Heart left ventricle (tissue), 13 donors: ENCODE measurements around the gene RAB12.

Source experiments
- CTCF ChIP-seq, 12 donors: fragments of 200-600 bp; sonication (generic) in 4 of 12; IDR thresholded peaks; one replicate each; pipeline versions ENCODE4 v1.5.0 to v1.8.0; 2018 to 2022; ENCODE audit warnings: antibody characterized with exemption in 12 of 12, mild to moderate bottlenecking in 5 of 12
- POLR2A ChIP-seq, 2 donors: fragments of 450-650 bp; IDR thresholded peaks; one replicate each; pipeline ENCODE4 v1.6.1; 2017; ENCODE audit warnings: antibody characterized with exemption in 2 of 2, mild to moderate bottlenecking in 2 of 2, moderate library complexity in 2 of 2
- donor health status: ischemic (EF 13 %, LVEDD 7.1; RV severe dilation, severe dysfunction).
- donor health status: DM: no; HTN: yes; CAD: no.
- donor health status: DM: no; HTN: no; CAD: no.
- donor health status: ischemic (EF 25% LVEDD 6.9; RV normal size, moderate dysfunction).
- donor health status: ischemic (EF 25% LVEDD 5.7; RV mildly dilated, moderate dysfunction).
- donor health status: ischemic (EF 35%, LVEDD 5.7; RV mildly dilated, moderate dysfunction).
- donor health status: nonischemic (EF 11% LVEDD 7.7; RV severe dilation, severe dysfunction).
- donor health status: DM: yes; HTN: yes; CAD: no.
- donor health status: PGD.
- donor health status: ischemic (EF 29% LVEDD 5.4; RV normal size, mild dysfunction).
- donor health status: nonischemic (EF 23%, LVEDD 6.1; RV moderate dilation, normal function).

GRCh38 chr18:8667846-8668245, 58.6 kb downstream of the RAB12 start:
- TF ChIP-seq CTCF (IDR thresholded peaks at IDR 0.05): no peak
- TF ChIP-seq POLR2A (IDR thresholded peaks at IDR 0.05): no peak
